ENCODE measurements around the gene RABGAP1L.
"Not testable (repeated sequence)": the region's sequence is repeated elsewhere in the genome, so short reads cannot be mapped to it uniquely, and the experiment has no call there.

RABGAP1L gene

GRCh38 chr1:174301295-174302077 lies 142.2 kb downstream of the RABGAP1L start:
- DNase-seq (ENCODE audit: low read depth) = no peak

GRCh38 chr1:174308604-174309003 lies 149.3 kb downstream of the RABGAP1L start:
- DNase-seq (ENCODE audit: low read depth) = no peak

DNA sequence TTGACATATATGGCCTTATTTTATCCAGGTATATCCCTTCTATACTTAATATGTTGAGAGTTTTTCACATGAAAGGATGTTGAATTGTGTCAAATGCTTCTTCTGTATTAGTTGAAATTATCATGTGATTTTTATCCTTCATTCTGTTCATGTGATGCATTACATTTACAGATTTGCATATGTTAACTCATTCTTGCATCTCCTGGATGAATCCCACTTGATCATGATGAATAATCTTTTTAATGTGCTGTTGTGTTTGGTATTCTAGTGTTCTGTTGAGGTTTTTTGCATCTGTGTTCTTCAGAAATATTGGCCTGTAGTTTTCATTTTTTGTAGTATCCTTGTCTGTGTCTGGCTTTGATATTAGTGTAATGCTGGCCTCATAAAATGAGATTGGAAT lies 150.2 kb downstream of the RABGAP1L start:
- DNase-seq (ENCODE audit: low read depth) = no peak

- no peak for DNase-seq (ENCODE audit: low read depth)
Measured at GRCh38 chr1:174314433-174314832, 155.1 kb downstream of the RABGAP1L start.

DNA sequence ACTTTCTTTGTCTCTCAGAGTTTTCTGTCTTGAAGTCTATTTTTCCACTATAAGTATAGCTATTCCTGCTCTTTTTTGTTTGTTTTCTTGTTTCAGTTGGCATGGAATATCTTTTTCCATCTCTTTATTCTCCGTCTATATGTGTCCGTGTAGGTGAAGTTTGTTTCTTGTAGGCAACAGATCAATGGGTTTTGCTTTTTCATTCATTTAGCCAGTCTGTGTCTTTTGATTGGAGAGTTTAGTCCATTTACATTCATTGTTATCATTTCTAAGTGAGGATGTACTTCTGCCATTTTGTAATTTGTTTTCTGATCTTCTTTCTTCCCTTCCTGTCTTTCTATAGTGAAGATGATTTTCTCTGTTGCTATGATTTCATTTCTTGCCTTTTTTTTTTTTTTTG lies 155.9 kb downstream of the RABGAP1L start:
- no peak for DNase-seq (ENCODE audit: low read depth)

- not testable (repeated sequence) for DNase-seq (ENCODE audit: low read depth)
Measured at GRCh38 chr1:174320897-174321296, 161.6 kb downstream of the RABGAP1L start.

GRCh38 chr1:174322202-174322862 lies 163.0 kb downstream of the RABGAP1L start:
- DNase-seq (ENCODE audit: low read depth) = no peak

- no peak for DNase-seq (ENCODE audit: low read depth)
Measured at GRCh38 chr1:174324493-174324892, 165.2 kb downstream of the RABGAP1L start.

DNA sequence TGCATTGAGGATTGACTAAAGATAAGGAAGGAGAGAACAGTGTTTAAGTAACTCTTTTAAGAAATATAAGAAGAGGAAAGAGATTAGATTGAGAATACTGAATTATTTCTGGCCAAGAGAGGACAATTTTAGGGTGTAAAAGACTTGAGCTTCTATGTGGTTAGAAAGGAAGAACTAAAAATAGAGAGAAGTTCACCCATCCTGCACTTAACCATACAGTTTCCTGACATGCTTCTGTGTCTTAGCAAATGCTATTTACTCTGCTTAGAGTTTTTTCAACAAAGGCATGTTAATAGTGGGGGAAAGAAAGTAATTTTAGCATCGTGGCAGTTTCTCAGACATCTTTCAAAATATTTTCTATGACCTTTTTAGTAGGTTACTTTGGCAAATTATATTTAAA lies 165.6 kb downstream of the RABGAP1L start:
- DNase-seq (ENCODE audit: low read depth) = no peak

GRCh38 chr1:174326278-174326677 lies 167.0 kb downstream of the RABGAP1L start:
- DNase-seq (ENCODE audit: low read depth) = no peak

DNA sequence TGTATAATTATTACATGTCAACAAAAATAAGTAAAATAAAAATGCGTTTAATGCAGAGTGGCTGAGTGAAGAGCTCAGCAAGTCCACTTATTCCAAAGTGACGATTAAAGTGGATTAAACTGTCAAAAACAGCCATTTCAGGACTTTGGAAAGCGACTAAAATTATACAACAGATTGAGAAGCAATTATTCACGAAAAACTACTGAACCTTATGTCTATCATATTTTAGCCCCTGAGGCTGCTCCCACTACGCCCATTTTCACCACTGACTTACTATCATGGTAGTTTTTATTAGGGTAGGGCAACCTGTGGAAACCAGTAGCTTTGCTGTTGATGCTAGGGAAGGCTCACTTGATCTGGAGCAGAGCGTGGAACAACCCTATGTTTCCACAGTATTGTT lies 174.1 kb downstream of the RABGAP1L start:
- DNase-seq (ENCODE audit: low read depth) = no peak

- no peak for DNase-seq (ENCODE audit: low read depth)
Measured at GRCh38 chr1:174337000-174337681, 177.8 kb downstream of the RABGAP1L start.

GRCh38 chr1:174340404-174340803 lies 181.1 kb downstream of the RABGAP1L start:
- DNase-seq (ENCODE audit: low read depth) = not testable (repeated sequence)

DNA sequence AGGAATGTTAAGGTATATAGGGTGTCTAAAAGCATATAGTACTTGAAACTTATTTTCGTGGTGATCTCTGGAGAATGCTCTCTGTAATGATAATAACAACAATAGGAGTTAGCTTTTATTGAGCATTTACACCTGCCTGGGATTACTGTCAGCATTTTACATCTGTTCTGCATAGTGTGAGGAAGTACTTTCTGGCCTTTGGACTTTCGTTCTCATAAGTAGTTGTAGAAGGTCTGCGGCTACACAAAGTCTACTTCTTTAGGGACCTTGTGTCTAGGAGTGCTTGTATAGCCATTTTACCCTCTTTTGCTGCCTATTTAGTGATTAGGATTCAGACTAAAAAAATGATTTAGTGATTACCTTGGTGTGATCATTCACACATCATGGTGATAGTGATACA lies 184.8 kb downstream of the RABGAP1L start:
- no peak for DNase-seq (ENCODE audit: low read depth)

DNA sequence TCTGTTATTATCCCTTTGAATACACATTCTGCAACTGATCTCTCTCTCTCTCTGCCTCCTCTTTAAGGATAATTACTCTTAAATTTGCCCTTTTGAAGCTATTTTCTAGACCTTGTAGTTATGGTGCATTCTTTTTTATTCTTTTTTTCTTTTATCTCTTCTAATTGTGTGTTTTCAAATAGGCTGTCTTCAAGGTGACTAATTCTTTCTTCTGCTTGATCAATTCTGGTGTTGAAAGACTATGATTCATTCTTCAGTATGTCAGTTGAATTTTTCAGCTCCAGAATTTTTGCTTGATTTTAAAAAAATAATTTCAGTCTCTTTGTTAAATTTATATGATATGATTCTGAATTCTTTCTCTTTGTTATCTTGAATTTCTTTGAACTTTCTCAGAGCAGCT lies 192.8 kb downstream of the RABGAP1L start:
- no peak for DNase-seq (ENCODE audit: low read depth)

GRCh38 chr1:174352883-174353608 lies 193.7 kb downstream of the RABGAP1L start:
- DNase-seq (ENCODE audit: low read depth) = no peak

DNA sequence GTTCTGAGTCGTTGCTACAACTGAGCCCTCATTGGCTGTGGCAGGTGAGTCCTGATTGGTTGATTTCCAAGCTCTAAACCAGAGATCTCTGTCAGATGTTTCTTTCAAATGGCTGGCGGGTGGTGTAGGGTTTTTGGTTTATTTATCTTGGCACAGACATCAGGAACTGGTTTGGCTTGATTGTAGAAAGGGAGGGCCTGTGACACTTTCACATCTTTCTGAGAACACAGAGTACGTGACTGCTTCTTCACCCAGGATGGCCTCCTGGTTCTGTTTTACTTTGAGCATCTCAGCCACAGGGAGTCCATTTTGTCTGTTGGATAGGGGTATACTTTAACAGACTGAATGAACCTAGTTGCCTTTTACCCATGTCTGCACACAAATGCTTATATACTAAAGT lies 199.0 kb downstream of the RABGAP1L start:
- no peak for DNase-seq (ENCODE audit: low read depth)

DNA sequence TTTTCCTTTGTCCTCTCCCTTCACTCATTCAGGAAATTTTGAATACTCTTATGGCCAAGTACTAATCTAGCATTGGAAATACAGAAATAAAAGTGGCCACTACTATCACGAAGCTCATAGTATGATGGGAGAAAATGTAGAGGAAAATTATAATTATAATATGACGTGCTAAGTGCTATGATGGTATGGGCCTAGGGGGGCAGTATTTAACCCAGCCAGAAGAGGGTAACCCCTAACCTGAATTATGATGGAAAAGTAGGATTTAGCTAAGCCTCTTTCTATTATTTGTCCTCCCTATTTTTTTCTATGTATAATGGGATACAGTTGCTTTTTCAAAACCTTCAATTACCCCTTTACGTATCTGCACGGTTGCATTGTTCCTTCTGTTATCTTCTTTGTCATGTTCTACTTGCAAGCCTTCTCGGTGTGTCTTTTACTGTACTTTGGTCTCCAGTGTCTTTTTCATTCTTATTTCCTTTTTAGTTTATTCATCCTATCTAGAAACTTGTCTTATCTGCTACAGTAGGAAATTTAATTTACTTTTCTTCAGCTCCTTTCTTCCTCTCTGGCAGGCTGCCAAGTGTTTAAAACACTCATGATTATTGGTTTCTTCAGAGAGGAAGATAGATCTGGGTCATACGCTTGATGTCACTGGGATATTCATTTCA lies 199.6 kb downstream of the RABGAP1L start:
- no peak for DNase-seq (ENCODE audit: low read depth)

DNA sequence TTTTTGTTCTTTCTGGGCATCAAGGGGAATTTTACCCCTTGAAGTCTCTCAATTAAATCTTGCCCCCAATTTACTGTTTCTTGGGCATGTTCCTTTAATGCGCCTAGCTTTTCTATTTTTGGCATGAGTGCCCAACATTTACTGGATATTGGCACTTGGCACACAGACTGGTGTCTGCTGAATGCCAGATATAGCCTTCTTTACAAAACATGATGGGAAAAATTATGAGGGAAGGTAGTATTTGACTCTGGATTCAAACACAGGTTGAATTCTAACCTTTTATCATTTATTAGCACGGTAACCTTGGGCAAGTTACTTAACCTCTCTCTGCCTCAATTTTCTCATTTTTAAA lies 200.1 kb downstream of the RABGAP1L start:
- DNase-seq (ENCODE audit: low read depth) = no peak

GRCh38 chr1:174364996-174365736 lies 205.8 kb downstream of the RABGAP1L start:
- no peak for DNase-seq (ENCODE audit: low read depth)

- DNase-seq (ENCODE audit: low read depth) = no peak
Measured at GRCh38 chr1:174366946-174367345, 207.6 kb downstream of the RABGAP1L start.

All from stimulated activated CD8-positive, alpha-beta memory T cell treated with anti-CD3 and anti-CD28 coated beads, Interleukin-12 subunit alpha, Interleukin-12 subunit beta, amount 100 ng/mL, for 4 hours (primary cell).